ENCODE data around the gene LRFN3. TPM values are rescaled to one million over a fixed set of nuclear protein-coding genes. Genes with fewer than 3 reads are reported as not detected.
"Not testable (repeated sequence)": the region's sequence is repeated elsewhere in the genome, so short reads cannot be mapped to it uniquely, and the experiment has no call there.

The LRFN3 gene, protein sequence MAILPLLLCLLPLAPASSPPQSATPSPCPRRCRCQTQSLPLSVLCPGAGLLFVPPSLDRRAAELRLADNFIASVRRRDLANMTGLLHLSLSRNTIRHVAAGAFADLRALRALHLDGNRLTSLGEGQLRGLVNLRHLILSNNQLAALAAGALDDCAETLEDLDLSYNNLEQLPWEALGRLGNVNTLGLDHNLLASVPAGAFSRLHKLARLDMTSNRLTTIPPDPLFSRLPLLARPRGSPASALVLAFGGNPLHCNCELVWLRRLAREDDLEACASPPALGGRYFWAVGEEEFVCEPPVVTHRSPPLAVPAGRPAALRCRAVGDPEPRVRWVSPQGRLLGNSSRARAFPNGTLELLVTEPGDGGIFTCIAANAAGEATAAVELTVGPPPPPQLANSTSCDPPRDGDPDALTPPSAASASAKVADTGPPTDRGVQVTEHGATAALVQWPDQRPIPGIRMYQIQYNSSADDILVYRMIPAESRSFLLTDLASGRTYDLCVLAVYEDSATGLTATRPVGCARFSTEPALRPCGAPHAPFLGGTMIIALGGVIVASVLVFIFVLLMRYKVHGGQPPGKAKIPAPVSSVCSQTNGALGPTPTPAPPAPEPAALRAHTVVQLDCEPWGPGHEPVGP
- 1.1 TPM for polyA plus RNA-seq (2012; ENCODE audit: low read depth, missing spikeins)

DNA sequence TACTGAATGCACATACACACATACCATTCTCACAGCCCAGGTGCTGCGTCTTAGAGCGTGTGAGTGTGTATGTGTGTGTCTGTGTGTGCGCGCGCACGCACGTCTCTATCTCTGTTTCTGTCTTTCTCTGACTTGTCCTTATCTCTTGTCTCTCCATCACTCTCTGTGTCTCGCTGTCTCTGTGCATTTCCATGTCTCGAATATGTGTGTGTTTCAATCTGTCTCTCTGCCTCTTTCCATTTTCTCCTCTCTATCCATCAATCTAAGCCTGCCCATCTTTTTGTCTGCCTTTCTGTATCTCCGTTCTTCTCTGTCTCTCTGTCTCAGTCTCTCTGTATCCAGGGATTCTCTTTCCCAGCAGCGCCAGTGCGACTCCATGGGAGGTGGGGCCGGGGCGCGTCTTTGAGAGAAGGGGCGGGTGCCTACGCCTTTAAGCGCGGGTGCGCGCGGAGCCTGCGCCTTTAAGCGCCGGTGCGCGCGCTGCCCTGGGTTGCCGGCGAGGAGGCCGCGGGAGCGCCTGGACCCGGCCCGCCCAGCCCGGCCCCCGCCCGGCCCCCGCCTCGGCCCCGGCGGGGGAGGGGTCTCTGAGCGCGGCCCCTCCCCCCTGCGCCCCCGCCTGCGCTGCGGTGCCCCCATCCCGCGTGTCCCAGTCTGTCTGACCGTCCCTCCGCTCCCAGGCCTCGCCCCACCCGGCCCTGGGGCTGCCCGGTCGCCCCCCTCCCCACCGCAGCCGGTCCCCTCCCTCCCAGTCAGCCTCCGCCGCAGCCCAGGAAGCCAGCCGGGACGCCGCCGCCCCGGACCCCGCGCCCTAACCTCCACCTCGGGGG is at the start of gene LRFN3:
Gene LRFN3, plus strand, starts transcription at position 464 of the 827 bp plus-strand sequence. CDS start 3,052 bp downstream, outside the sequence.
- TF ChIP-seq POLR2AphosphoS5 (IDR thresholded peaks at IDR 0.05; ENCODE audit: low read depth, low read length) (no peak), POLR2A (IDR thresholded peaks at IDR 0.05; ENCODE audit: low read depth, low read length) (no peak), POU2F2 (IDR thresholded peaks at IDR 0.05; ENCODE audit: low read depth, low read length) (no peak), PAX5 (IDR thresholded peaks at IDR 0.05; ENCODE audit: insufficient read depth, low read length, severe bottlenecking) (no peak), TAF1 (IDR thresholded peaks at IDR 0.05; ENCODE audit: low read depth, low read length) (no peak), SPI1 (IDR thresholded peaks at IDR 0.05; ENCODE audit: low read depth, low read length) (no peak)
- FAIRE-seq (peak; percentile 66), DNase-seq (ENCODE audit: insufficient read length, low spot score) (peak; percentile 53)

DNA sequence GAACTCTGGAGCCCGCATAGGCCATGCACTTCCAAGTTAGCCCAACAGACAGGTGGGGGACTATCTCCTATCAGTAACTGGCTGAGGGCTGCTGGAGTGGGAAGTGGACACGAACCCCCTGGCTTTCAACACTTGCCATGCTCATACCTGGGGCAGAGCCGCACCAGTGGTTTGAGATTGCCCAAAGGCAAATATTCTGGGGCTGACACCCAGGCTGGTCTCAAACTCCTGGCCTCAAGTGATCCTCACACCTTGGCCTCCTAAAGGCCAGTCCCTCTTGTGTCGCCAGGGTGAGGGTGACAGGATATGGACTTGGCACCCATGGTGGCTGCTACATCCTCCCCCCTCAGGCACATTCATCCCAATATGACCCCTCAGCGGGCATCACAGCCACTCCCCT is 49.0 kb upstream of the LRFN3 start:
- FAIRE-seq (no peak), DNase-seq (ENCODE audit: insufficient read length, low spot score) (no peak)
- peak; percentile 67 for TF ChIP-seq POLR2AphosphoS5 (IDR thresholded peaks at IDR 0.05; ENCODE audit: low read depth, low read length)
- TF ChIP-seq SPI1 (IDR thresholded peaks at IDR 0.05; ENCODE audit: low read depth, low read length) = no peak
- TF ChIP-seq POU2F2 (IDR thresholded peaks at IDR 0.05; ENCODE audit: low read depth, low read length) = peak; percentile 42; the same call in 1 of the 2 replicates
- peak; percentile 56; the same call in 1 of the 2 replicates for TF ChIP-seq POLR2A (IDR thresholded peaks at IDR 0.05; ENCODE audit: low read depth, low read length)

DNA sequence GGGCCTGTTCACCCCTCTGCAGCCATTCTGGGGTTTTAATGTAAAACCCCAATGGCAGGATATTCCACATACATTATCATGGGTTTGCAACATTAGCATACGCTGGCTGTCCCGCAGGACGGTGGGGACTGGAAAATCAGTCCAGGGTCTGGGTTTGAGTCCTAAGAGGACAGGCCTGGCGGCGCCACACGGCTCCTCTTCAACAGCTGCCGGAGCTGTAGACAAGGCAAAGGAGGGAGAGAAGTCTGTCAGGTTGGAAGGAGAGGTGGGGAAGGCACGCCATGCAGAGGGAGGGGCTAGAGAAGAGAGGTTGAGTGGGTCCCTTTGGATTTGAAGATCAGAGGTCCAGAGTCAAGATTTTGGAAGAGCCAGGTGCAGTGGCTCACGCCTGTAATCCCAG is 47.8 kb upstream of the LRFN3 start:
- FAIRE-seq (no peak), DNase-seq (ENCODE audit: insufficient read length, low spot score) (no peak)
- TF ChIP-seq SPI1 (IDR thresholded peaks at IDR 0.05; ENCODE audit: low read depth, low read length) (no peak), POLR2A (IDR thresholded peaks at IDR 0.05; ENCODE audit: low read depth, low read length) (no peak), POU2F2 (IDR thresholded peaks at IDR 0.05; ENCODE audit: low read depth, low read length) (no peak), PAX5 (IDR thresholded peaks at IDR 0.05; ENCODE audit: insufficient read depth, low read length, severe bottlenecking) (no peak), TAF1 (IDR thresholded peaks at IDR 0.05; ENCODE audit: low read depth, low read length) (no peak), POLR2AphosphoS5 (IDR thresholded peaks at IDR 0.05; ENCODE audit: low read depth, low read length) (no peak)

DNA sequence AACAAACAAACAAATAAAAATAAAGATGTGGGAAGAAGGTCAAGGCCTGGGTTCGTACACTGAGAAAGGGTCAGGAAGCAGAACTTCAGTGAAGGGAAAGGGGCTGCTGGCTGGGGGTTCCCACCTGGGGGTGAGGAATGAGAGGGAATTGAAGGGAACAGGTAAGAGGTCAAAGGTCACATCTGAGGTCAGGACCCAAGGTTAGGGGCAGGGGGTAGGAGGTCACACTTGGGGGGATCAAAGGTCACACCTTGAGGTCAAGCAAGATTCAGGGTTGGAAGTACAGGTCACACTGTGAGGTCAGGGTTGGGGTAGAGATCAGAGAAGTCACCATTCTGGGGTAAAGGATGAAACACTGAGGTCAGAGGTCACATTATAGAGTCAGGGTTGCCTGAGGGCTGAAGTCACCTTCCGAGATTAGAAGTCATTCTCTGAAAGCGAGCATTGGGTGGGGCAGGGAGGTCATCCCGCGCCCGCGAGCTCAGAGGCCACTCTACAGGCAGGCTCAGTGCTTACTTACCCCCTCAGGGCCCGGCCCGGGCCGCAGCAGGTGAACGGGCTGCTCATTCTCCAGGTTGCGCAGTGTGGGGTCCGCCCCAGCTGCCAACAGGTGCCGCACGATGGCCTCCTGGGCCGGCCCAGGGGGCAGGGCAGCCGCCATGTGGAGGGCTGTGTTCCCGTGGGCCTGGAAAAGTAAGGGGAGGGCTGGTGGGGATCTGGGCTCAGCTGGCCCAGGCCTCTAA is 46.6 kb upstream of the LRFN3 start:
- DNase-seq (ENCODE audit: insufficient read length, low spot score) (no peak), FAIRE-seq (no peak)
- TF ChIP-seq PAX5 (IDR thresholded peaks at IDR 0.05; ENCODE audit: insufficient read depth, low read length, severe bottlenecking) = no peak
- peak; percentile 1; the same call in 1 of the 2 replicates for TF ChIP-seq POLR2A (IDR thresholded peaks at IDR 0.05; ENCODE audit: low read depth, low read length)
- no peak for TF ChIP-seq POLR2AphosphoS5 (IDR thresholded peaks at IDR 0.05; ENCODE audit: low read depth, low read length)
- TF ChIP-seq SPI1 (IDR thresholded peaks at IDR 0.05; ENCODE audit: low read depth, low read length) = no peak
- TF ChIP-seq TAF1 (IDR thresholded peaks at IDR 0.05; ENCODE audit: low read depth, low read length) = no peak

DNA sequence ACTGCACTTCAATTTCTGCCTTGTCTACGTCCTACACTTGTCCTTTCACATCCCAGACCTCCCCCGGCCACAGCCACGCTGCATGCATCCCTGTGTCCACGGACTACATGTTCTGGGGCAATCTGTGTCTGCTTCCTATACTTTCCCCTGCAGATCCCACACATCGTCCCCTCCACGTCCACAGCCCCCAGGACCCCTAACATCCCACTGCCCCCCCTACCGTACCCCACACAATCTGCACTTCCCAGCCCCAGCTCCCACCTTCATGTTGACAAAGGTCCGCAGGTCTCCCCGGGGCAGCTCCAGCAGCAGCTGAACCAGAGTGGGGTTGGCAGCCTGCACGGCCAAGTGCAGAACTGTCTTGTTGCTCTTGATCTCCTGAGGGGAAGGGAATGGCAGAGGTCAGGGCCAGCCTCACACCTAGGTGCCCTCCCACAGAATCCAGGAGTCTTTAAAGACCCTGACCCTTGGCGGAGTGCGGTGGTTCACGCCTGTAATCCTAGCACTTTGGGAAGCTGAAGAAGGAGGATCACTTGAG is 46.0 kb upstream of the LRFN3 start:
- TF ChIP-seq SPI1 (IDR thresholded peaks at IDR 0.05; ENCODE audit: low read depth, low read length) (no peak), POLR2AphosphoS5 (IDR thresholded peaks at IDR 0.05; ENCODE audit: low read depth, low read length) (peak; percentile 64), POLR2A (IDR thresholded peaks at IDR 0.05; ENCODE audit: low read depth, low read length) (peak; percentile 22; the same call in 1 of the 2 replicates)
- FAIRE-seq = no peak
- no peak for DNase-seq (ENCODE audit: insufficient read length, low spot score)

DNA sequence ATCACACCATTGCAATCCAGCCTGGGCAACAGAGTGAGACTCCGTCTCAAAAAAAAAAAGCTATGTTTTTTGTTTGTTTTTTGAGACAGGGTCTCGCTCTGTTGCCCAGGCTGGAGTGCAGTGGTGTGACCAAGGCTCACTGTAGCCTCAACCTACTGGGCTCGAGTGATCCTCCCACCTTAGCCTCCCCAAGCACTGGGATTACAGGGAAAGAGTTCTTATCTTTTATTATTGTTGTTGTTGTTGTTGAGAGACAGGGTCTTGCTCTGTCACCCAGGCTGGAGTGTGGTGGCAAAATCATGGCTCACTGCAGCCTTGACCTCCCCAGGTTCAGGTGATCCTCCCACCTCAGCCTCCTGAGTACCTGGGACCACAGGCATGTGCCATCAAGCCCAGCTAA is 44.4 kb upstream of the LRFN3 start:
- FAIRE-seq; DNase-seq (ENCODE audit: insufficient read length, low spot score): not testable (repeated sequence)
- TF ChIP-seq POLR2A (IDR thresholded peaks at IDR 0.05; ENCODE audit: low read depth, low read length) (0 out of 2 replicates have a peak, but pooled peaks have one; percentile 9), POLR2AphosphoS5 (IDR thresholded peaks at IDR 0.05; ENCODE audit: low read depth, low read length) (peak; percentile 55; the same call in 1 of the 2 replicates)

DNA sequence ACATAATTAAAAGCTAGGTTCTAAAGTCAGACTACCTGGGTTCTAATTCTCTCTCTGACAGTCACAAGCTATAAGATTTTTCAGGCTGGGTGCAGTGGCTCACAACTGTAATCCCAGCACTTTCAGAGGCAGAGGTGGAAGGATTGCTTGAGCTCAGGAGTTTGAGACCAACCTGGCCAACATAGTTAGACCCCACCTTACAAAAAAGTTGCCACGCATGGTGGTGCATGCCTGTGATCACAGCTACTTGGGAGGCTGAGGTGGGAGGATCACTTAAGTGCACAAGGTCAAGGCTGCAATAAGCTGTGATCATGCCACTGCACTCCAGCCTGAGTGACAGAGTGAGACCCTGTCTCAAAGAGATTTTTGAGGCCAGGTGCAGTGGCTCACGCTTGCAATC is 41.8 kb upstream of the LRFN3 start:
- TF ChIP-seq POU2F2 (IDR thresholded peaks at IDR 0.05; ENCODE audit: low read depth, low read length) (no peak), POLR2AphosphoS5 (IDR thresholded peaks at IDR 0.05; ENCODE audit: low read depth, low read length) (no peak; the same call in 1 of the 2 replicates), SPI1 (IDR thresholded peaks at IDR 0.05; ENCODE audit: low read depth, low read length) (no peak), PAX5 (IDR thresholded peaks at IDR 0.05; ENCODE audit: insufficient read depth, low read length, severe bottlenecking) (no peak), TAF1 (IDR thresholded peaks at IDR 0.05; ENCODE audit: low read depth, low read length) (no peak), POLR2A (IDR thresholded peaks at IDR 0.05; ENCODE audit: low read depth, low read length) (no peak)
- no peak for FAIRE-seq
- DNase-seq (ENCODE audit: insufficient read length, low spot score) = no peak

DNA sequence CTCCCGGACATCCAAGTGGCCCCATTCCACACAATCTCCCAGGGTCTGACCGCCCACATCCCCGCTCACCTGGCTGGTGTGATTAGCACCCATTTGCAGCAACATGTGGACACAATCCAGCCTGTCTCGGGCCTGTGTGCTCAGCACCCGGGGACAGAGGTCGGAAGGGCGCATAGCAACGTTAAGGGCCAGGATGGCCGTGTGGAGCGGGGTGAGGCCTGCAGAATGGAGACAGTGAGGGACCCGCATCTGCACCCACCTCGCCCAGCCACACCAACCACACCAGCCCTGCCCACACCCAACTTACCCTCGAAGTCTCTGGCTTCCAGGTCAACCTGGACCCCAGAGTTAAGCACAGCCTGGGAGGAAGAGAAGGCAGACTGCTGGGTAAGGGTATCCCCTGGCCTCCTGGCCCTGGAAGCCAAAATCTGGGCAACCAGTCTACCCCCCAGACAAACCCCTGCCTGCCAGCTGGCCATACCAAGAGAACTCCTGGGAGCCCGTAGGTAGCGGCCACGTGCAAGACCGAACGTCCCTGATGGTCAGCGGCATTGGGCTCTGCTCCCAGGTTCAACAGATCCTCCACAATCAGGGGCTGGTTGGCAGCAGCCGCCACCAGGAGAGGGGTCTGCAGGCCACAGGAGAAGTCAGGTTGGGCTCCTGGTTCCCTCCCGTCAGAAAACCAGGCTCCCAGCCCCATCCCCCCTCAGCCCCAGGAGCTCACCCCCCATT is 40.1 kb upstream of the LRFN3 start:
- FAIRE-seq (no peak), DNase-seq (ENCODE audit: insufficient read length, low spot score) (no peak)
- TF ChIP-seq POLR2AphosphoS5 (IDR thresholded peaks at IDR 0.05; ENCODE audit: low read depth, low read length) (no peak), POLR2A (IDR thresholded peaks at IDR 0.05; ENCODE audit: low read depth, low read length) (no peak), TAF1 (IDR thresholded peaks at IDR 0.05; ENCODE audit: low read depth, low read length) (no peak), PAX5 (IDR thresholded peaks at IDR 0.05; ENCODE audit: insufficient read depth, low read length, severe bottlenecking) (no peak), POU2F2 (IDR thresholded peaks at IDR 0.05; ENCODE audit: low read depth, low read length) (no peak), SPI1 (IDR thresholded peaks at IDR 0.05; ENCODE audit: low read depth, low read length) (no peak)
